K562 (cell line): Measurements from ENCODE around the gene ACTR3C. TPM values are rescaled to one million over a fixed set of nuclear protein-coding genes. Genes with fewer than 3 reads are reported as not detected.
A peak's percentile ranks its signal among the peaks of the same experiment; 100 is the strongest.

Experiments used
- DIDO1 ChIP-seq: fragments of 450-650 bp; IDR thresholded peaks from 2 replicates; pipeline ENCODE4 v1.6.1; 2016; ENCODE audit warnings: low read depth, missing biosample characterization, missing genetic modification characterization
- DNMT1 ChIP-seq: fragments of 450-650 bp; IDR thresholded peaks from 2 replicates; pipeline ENCODE4 v1.6.1; 2016; ENCODE audit warnings: antibody characterized with exemption, mild to moderate bottlenecking
- LARP7 ChIP-seq: fragments of 450-650 bp; IDR thresholded peaks from 2 replicates; pipeline ENCODE4 v1.6.1; 2016
- PHF8 ChIP-seq: fragments of 200-600 bp; sonication (generic); IDR thresholded peaks from 2 replicates; pipeline ENCODE4 v1.6.1; 2012; ENCODE audit warnings: mixed run types, mild to moderate bottlenecking, inconsistent platforms, low read length, moderate library complexity, borderline replicate concordance
- SMARCC2 ChIP-seq: fragments of 450-650 bp; IDR thresholded peaks from 2 replicates; pipeline ENCODE4 v1.6.1; 2017; ENCODE audit warnings: antibody characterized with exemption, moderate library complexity, mild to moderate bottlenecking, low read depth
- TSC22D4 ChIP-seq: fragments of 450-650 bp; IDR thresholded peaks from 2 replicates; pipeline ENCODE4 v1.6.1; 2016; ENCODE audit warnings: missing genetic modification characterization, missing biosample characterization, control low read depth
- ZKSCAN8 ChIP-seq: fragments of 200-800 bp; sonication (Bioruptor generic); IDR thresholded peaks from 2 replicates; pipeline ENCODE4 v1.6.1; 2016; ENCODE audit warnings: missing genetic modification characterization, missing compliant biosample characterization
- ZNF212 ChIP-seq: fragments of 450-650 bp; formaldehyde crosslinking; IDR thresholded peaks from 2 replicates; pipeline ENCODE4 v1.4.0; 2020; ENCODE audit warnings: mild to moderate bottlenecking
- ZNF668 ChIP-seq: fragments of 250-450 bp; sonication (Bioruptor Pico); IDR thresholded peaks from 2 replicates; pipeline ENCODE4 v1.8.0; 2022; ENCODE audit warnings: mild to moderate bottlenecking, inconsistent platforms
- ZNF695 ChIP-seq: fragments of 450-650 bp; formaldehyde crosslinking; IDR thresholded peaks from 2 replicates; pipeline ENCODE4 v1.4.0; 2020; ENCODE audit warnings: mild to moderate bottlenecking, moderate library complexity
- polyA plus RNA-seq, 8 experiments: library from polyadenylated mRNA; depleted of rRNA in 4 of 8; stranded (reverse) in 5 of 8; unstranded in 3 of 8; fragments of >200 nt; fragmentation: Nextera tagmentation in 2 of 8; fragmentation: Illumina TruSeq in 1 of 8; extraction: Ambion mirVana in 2 of 8; extraction: Trizol in 1 of 8; gene quantifications; 2 replicates each; pipeline versions ENCODE4 v1.2.1 to v1.2.3, GENCODE V29; 2011 to 2014; ENCODE audit warnings: inconsistent platforms in 1 of 8, missing spikeins in 1 of 8
- total RNA-seq, 7 experiments: library from RNA; depleted of rRNA in 6 of 7; stranded (reverse); fragments of >200 nt in 6 of 7; fragmentation: Illumina TruSeq in 2 of 7; extraction: Trizol in 2 of 7; gene quantifications; 2 replicates each; pipeline versions ENCODE4 v1.2.1 to v1.2.3, GENCODE V29; 2011 to 2021; ENCODE audit warnings: low replicate concordance in 1 of 7
- TF ChIP-seq, protein P1 (sequence below): fragments of 200-600 bp; sonication (generic); IDR thresholded peaks from one replicate; pipeline ENCODE4 v1.6.1; 2012; ENCODE audit warnings: mild to moderate bottlenecking, low read depth, low read length, inconsistent platforms
- TF ChIP-seq, protein P2 (sequence below): fragments of 450-650 bp; IDR thresholded peaks from 2 replicates; pipeline ENCODE4 v1.6.1; 2017; ENCODE audit warnings: antibody characterized with exemption, mild to moderate bottlenecking

ACTR3C gene
- total and polyA plus RNA-seq, 9 of the 15 experiments (the other 6 are each of a cell fraction or from before 2014, with no cell fraction given), result 9.0 to 35.4 (median 13.3) TPM

DNA sequence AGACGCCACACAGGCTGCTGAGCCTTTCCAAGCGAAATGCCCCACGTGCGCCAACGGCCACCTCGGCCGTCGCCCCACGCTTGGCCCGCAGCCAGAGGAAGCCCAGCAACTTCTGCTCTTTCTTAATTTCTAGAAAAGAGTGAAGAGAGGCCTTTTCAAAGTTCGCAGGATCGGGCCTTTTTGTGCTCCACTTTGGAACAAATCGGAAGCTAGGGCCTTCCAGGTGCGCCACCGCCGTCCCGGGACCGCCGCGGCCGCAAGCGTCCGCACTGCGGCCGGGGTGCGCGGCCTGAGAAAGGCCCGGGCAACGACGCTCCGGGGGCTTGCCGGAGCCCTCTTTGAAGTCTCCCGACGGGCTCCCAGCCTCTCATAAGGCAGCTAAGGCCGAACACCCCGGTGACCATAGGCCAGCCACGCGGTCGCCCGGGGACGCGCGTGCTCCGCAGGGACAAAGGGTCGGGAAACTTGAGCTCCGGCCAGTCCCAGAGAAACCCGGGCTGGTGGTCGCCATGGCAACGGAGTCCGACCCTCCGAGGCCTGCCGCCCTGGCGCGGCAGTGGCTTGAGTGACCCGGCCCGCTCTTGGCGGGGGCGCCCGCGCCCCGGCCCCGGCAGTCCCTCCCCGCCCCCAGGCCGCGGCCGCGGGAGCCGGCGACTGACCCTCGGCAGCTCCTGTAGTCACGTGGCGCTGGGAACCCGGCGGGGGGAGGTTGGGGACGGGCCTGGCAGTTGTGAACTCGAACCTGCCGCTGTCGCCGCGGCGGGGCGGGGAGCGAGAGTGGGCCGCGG lies 44.9 kb upstream of the ACTR3C start, which contains the start of gene REPIN1 (continued):
- TF ChIP-seq, protein P1, sequence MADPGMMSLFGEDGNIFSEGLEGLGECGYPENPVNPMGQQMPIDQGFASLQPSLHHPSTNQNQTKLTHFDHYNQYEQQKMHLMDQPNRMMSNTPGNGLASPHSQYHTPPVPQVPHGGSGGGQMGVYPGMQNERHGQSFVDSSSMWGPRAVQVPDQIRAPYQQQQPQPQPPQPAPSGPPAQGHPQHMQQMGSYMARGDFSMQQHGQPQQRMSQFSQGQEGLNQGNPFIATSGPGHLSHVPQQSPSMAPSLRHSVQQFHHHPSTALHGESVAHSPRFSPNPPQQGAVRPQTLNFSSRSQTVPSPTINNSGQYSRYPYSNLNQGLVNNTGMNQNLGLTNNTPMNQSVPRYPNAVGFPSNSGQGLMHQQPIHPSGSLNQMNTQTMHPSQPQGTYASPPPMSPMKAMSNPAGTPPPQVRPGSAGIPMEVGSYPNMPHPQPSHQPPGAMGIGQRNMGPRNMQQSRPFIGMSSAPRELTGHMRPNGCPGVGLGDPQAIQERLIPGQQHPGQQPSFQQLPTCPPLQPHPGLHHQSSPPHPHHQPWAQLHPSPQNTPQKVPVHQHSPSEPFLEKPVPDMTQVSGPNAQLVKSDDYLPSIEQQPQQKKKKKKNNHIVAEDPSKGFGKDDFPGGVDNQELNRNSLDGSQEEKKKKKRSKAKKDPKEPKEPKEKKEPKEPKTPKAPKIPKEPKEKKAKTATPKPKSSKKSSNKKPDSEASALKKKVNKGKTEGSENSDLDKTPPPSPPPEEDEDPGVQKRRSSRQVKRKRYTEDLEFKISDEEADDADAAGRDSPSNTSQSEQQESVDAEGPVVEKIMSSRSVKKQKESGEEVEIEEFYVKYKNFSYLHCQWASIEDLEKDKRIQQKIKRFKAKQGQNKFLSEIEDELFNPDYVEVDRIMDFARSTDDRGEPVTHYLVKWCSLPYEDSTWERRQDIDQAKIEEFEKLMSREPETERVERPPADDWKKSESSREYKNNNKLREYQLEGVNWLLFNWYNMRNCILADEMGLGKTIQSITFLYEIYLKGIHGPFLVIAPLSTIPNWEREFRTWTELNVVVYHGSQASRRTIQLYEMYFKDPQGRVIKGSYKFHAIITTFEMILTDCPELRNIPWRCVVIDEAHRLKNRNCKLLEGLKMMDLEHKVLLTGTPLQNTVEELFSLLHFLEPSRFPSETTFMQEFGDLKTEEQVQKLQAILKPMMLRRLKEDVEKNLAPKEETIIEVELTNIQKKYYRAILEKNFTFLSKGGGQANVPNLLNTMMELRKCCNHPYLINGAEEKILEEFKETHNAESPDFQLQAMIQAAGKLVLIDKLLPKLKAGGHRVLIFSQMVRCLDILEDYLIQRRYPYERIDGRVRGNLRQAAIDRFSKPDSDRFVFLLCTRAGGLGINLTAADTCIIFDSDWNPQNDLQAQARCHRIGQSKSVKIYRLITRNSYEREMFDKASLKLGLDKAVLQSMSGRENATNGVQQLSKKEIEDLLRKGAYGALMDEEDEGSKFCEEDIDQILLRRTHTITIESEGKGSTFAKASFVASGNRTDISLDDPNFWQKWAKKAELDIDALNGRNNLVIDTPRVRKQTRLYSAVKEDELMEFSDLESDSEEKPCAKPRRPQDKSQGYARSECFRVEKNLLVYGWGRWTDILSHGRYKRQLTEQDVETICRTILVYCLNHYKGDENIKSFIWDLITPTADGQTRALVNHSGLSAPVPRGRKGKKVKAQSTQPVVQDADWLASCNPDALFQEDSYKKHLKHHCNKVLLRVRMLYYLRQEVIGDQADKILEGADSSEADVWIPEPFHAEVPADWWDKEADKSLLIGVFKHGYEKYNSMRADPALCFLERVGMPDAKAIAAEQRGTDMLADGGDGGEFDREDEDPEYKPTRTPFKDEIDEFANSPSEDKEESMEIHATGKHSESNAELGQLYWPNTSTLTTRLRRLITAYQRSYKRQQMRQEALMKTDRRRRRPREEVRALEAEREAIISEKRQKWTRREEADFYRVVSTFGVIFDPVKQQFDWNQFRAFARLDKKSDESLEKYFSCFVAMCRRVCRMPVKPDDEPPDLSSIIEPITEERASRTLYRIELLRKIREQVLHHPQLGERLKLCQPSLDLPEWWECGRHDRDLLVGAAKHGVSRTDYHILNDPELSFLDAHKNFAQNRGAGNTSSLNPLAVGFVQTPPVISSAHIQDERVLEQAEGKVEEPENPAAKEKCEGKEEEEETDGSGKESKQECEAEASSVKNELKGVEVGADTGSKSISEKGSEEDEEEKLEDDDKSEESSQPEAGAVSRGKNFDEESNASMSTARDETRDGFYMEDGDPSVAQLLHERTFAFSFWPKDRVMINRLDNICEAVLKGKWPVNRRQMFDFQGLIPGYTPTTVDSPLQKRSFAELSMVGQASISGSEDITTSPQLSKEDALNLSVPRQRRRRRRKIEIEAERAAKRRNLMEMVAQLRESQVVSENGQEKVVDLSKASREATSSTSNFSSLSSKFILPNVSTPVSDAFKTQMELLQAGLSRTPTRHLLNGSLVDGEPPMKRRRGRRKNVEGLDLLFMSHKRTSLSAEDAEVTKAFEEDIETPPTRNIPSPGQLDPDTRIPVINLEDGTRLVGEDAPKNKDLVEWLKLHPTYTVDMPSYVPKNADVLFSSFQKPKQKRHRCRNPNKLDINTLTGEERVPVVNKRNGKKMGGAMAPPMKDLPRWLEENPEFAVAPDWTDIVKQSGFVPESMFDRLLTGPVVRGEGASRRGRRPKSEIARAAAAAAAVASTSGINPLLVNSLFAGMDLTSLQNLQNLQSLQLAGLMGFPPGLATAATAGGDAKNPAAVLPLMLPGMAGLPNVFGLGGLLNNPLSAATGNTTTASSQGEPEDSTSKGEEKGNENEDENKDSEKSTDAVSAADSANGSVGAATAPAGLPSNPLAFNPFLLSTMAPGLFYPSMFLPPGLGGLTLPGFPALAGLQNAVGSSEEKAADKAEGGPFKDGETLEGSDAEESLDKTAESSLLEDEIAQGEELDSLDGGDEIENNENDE, result no peak
- TF ChIP-seq ZNF695 (CRISPR knock-in tag) (peak; percentile 84; the same call in 1 of the 2 replicates), DIDO1 (0 out of 2 replicates have a peak, but pooled peaks have one; percentile 16), TSC22D4 (tag) (no peak), LARP7 (no peak), DNMT1 (no peak), ZKSCAN8 (CRISPR knock-in tag) (peak; percentile 88; the same call in 1 of the 2 replicates), PHF8 (peak; percentile 85), SMARCC2 (no peak), ZNF212 (CRISPR knock-in tag) (0 out of 2 replicates have a peak, but pooled peaks have one; percentile 45), ZNF668 (no peak)
- TF ChIP-seq, protein P2, sequence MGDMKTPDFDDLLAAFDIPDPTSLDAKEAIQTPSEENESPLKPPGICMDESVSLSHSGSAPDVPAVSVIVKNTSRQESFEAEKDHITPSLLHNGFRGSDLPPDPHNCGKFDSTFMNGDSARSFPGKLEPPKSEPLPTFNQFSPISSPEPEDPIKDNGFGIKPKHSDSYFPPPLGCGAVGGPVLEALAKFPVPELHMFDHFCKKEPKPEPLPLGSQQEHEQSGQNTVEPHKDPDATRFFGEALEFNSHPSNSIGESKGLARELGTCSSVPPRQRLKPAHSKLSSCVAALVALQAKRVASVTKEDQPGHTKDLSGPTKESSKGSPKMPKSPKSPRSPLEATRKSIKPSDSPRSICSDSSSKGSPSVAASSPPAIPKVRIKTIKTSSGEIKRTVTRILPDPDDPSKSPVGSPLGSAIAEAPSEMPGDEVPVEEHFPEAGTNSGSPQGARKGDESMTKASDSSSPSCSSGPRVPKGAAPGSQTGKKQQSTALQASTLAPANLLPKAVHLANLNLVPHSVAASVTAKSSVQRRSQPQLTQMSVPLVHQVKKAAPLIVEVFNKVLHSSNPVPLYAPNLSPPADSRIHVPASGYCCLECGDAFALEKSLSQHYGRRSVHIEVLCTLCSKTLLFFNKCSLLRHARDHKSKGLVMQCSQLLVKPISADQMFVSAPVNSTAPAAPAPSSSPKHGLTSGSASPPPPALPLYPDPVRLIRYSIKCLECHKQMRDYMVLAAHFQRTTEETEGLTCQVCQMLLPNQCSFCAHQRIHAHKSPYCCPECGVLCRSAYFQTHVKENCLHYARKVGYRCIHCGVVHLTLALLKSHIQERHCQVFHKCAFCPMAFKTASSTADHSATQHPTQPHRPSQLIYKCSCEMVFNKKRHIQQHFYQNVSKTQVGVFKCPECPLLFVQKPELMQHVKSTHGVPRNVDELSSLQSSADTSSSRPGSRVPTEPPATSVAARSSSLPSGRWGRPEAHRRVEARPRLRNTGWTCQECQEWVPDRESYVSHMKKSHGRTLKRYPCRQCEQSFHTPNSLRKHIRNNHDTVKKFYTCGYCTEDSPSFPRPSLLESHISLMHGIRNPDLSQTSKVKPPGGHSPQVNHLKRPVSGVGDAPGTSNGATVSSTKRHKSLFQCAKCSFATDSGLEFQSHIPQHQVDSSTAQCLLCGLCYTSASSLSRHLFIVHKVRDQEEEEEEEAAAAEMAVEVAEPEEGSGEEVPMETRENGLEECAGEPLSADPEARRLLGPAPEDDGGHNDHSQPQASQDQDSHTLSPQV, result peak; percentile 98
